ENCODE results near the gene MTCL1. TPM values are rescaled to one million over a fixed set of nuclear protein-coding genes. Genes with fewer than 3 reads are reported as not detected.

MTCL1 gene
- total RNA-seq, 1 donor from 2014 or later: 100 TPM

GRCh38 chr18:8662560-8663255 lies 42.6 kb upstream of the MTCL1 start:
- Mint-ChIP-seq H3K27me3 (ENCODE audit: unreplicated experiment) (no peaks in the 10 kb centered on the region), H3K27ac (ENCODE audit: unreplicated experiment) (peak overlapping the region; percentile 45), H3K36me3 (ENCODE audit: unreplicated experiment) (no peaks in the 10 kb centered on the region), H3K9me3 (ENCODE audit: unreplicated experiment) (peaks cover 3% of the 10 kb centered on the region), H3K4me1 (ENCODE audit: low read depth, unreplicated experiment) (peaks cover 27% of the 10 kb centered on the region), H3K4me3 (ENCODE audit: unreplicated experiment) (peak overlapping the region; percentile 21)
- no peak for DNase-seq
- no peak for TF ChIP-seq CTCF (IDR thresholded peaks at IDR 0.05; ENCODE audit: partially characterized antibody, unreplicated experiment)

- H3K4me3 Mint-ChIP-seq (ENCODE audit: unreplicated experiment): no peak overlapping the region
- TF ChIP-seq CTCF (IDR thresholded peaks at IDR 0.05; ENCODE audit: partially characterized antibody, unreplicated experiment): no peak
- H3K27me3 Mint-ChIP-seq (ENCODE audit: unreplicated experiment): no peaks in the 10 kb centered on the region
- H3K27ac Mint-ChIP-seq (ENCODE audit: unreplicated experiment): no peak overlapping the region
- H3K4me1 Mint-ChIP-seq (ENCODE audit: low read depth, unreplicated experiment): peaks cover 9% of the 10 kb centered on the region
- peaks cover 3% of the 10 kb centered on the region for H3K9me3 Mint-ChIP-seq (ENCODE audit: unreplicated experiment)
- no peaks in the 10 kb centered on the region for H3K36me3 Mint-ChIP-seq (ENCODE audit: unreplicated experiment)
- no peak for DNase-seq
Observed at GRCh38 chr18:8667846-8668245, 37.5 kb upstream of the MTCL1 start.

- TF ChIP-seq CTCF (IDR thresholded peaks at IDR 0.05; ENCODE audit: partially characterized antibody, unreplicated experiment): no peak
- no peak for DNase-seq
- no peaks in the 10 kb centered on the region for H3K27me3 Mint-ChIP-seq (ENCODE audit: unreplicated experiment)
- H3K9me3 Mint-ChIP-seq (ENCODE audit: unreplicated experiment): no peaks in the 10 kb centered on the region
- H3K27ac Mint-ChIP-seq (ENCODE audit: unreplicated experiment): no peak overlapping the region
- H3K36me3 Mint-ChIP-seq (ENCODE audit: unreplicated experiment): no peaks in the 10 kb centered on the region
- no peak overlapping the region for H3K4me3 Mint-ChIP-seq (ENCODE audit: unreplicated experiment)
- H3K4me1 Mint-ChIP-seq (ENCODE audit: low read depth, unreplicated experiment): peaks cover 4% of the 10 kb centered on the region
Observed at GRCh38 chr18:8668381-8668780, 37.0 kb upstream of the MTCL1 start.

- H3K4me1 Mint-ChIP-seq (ENCODE audit: low read depth, unreplicated experiment): peaks cover 8% of the 10 kb centered on the region
- no peak overlapping the region for H3K4me3 Mint-ChIP-seq (ENCODE audit: unreplicated experiment)
- H3K9me3 Mint-ChIP-seq (ENCODE audit: unreplicated experiment): peaks cover 3% of the 10 kb centered on the region
- DNase-seq: no peak
- peaks cover 4% of the 10 kb centered on the region for H3K36me3 Mint-ChIP-seq (ENCODE audit: unreplicated experiment)
- TF ChIP-seq CTCF (IDR thresholded peaks at IDR 0.05; ENCODE audit: partially characterized antibody, unreplicated experiment): no peak
- no peak overlapping the region for H3K27ac Mint-ChIP-seq (ENCODE audit: unreplicated experiment)
- H3K27me3 Mint-ChIP-seq (ENCODE audit: unreplicated experiment): no peaks in the 10 kb centered on the region
Observed at GRCh38 chr18:8669571-8669970, 35.8 kb upstream of the MTCL1 start.

Measured in glutamatergic neuron (in vitro differentiated cells).